Fibroblast of lung (primary cell): ENCODE data around the gene GABRD.

Experiments used
- EZH2 ChIP-seq: IDR thresholded peaks from 2 replicates; pipeline ENCODE4 v1.5.1; 2012; ENCODE audit warnings: low read length, control low read depth, mild to moderate bottlenecking; ENCODE audit errors: missing control alignments
- TF ChIP-seq, protein P1 (sequence below), 2 donors: IDR thresholded peaks in 1 of 2; conservative IDR thresholded peaks in 1 of 2; 1 replicate in 1 of 2; 2 replicates in 1 of 2; pipeline ENCODE4 v1.5.1; 2011 to 2012; ENCODE audit warnings: low read length in 2 of 2, control low read depth in 1 of 2, inconsistent platforms in 1 of 2, low read depth in 1 of 2, mild to moderate bottlenecking in 1 of 2

DNA sequence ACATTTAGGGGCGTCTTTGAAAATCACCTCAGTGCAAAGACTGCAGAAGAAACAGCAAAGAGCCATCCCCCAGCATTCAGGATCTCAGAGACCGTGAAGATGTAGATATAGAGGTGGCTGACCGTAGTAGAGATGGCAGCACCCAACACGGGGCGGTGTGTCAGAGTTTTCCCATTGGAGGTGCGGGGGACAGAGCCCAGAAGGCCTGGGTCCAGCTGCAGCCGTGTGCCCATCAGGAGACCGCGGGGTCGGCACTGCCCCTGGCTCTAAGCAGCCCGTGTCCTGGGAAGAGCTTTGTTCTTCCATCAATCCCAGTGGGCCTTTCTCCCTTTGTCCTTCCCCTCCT, 1.1 kb downstream of the GABRD start:
- TF ChIP-seq, protein P1, sequence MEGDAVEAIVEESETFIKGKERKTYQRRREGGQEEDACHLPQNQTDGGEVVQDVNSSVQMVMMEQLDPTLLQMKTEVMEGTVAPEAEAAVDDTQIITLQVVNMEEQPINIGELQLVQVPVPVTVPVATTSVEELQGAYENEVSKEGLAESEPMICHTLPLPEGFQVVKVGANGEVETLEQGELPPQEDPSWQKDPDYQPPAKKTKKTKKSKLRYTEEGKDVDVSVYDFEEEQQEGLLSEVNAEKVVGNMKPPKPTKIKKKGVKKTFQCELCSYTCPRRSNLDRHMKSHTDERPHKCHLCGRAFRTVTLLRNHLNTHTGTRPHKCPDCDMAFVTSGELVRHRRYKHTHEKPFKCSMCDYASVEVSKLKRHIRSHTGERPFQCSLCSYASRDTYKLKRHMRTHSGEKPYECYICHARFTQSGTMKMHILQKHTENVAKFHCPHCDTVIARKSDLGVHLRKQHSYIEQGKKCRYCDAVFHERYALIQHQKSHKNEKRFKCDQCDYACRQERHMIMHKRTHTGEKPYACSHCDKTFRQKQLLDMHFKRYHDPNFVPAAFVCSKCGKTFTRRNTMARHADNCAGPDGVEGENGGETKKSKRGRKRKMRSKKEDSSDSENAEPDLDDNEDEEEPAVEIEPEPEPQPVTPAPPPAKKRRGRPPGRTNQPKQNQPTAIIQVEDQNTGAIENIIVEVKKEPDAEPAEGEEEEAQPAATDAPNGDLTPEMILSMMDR (conservative IDR thresholded peaks at IDR 0.05 in 1 of 2, IDR thresholded peaks at IDR 0.05 in 1 of 2; ENCODE audit: low read depth in 1 of 2, low read length in 2 of 2) = no peak
- TF ChIP-seq EZH2 = no peak
